K562 (cell line): ENCODE measurements around the gene CCDC27. TPM values are rescaled to one million over a fixed set of nuclear protein-coding genes. Genes with fewer than 3 reads are reported as not detected.

Experiments
- ERF ChIP-seq: fragments of 450-650 bp; formaldehyde crosslinking; IDR thresholded peaks from 2 replicates; pipeline ENCODE4 v1.4.0; 2020; ENCODE audit warnings: mild to moderate bottlenecking, mixed read lengths
- GABPB1 ChIP-seq: sonication (generic); formaldehyde crosslinking; IDR thresholded peaks from 2 replicates; pipeline ENCODE4 v1.8.0; 2022; ENCODE audit warnings: mild to moderate bottlenecking, missing genetic modification reagents
- NEUROD1 ChIP-seq: fragments of 150-350 bp; IDR thresholded peaks from 2 replicates; pipeline ENCODE4 v1.6.1; 2014; ENCODE audit warnings: borderline replicate concordance, low read length, low read depth; ENCODE audit not compliant: partially characterized antibody
- NR3C1 ChIP-seq: sonication (generic); formaldehyde crosslinking; IDR thresholded peaks from 2 replicates; pipeline ENCODE4 v1.8.1; 2022; ENCODE audit warnings: missing genetic modification reagents
- RAD21 ChIP-seq, 2 experiments: fragments of 250-450 bp in 1 of 2; fragments of 450-650 bp in 1 of 2; sonication (Bioruptor Pico) in 1 of 2; formaldehyde crosslinking in 1 of 2; IDR thresholded peaks in 1 of 2; conservative IDR thresholded peaks in 1 of 2; 2 replicates each; pipeline versions ENCODE4 v1.4.0 to v1.8.0; 2020 to 2022; ENCODE audit warnings: mild to moderate bottlenecking in 2 of 2, moderate library complexity in 1 of 2
- YY1 ChIP-seq, 3 experiments: IDR thresholded peaks; 2 replicates each; pipeline ENCODE4 v1.6.1; 2011; ENCODE audit warnings: low read length in 2 of 3, mild to moderate bottlenecking in 2 of 3, moderate library complexity in 2 of 3, borderline replicate concordance in 1 of 3, control low read depth in 1 of 3, low read depth in 1 of 3; ENCODE audit not compliant: insufficient read depth in 3 of 3, insufficient replicate concordance in 2 of 3, control insufficient read depth in 1 of 3, insufficient read length in 1 of 3; ENCODE audit errors: extremely low read depth in 1 of 3
- ZNF24 ChIP-seq: fragments of 450-650 bp; IDR thresholded peaks from 2 replicates; pipeline ENCODE4 v1.6.1; 2016
- polyA plus RNA-seq, 8 experiments: library from polyadenylated mRNA; depleted of rRNA in 4 of 8; stranded (reverse) in 5 of 8; unstranded in 3 of 8; fragments of >200 nt; fragmentation: Nextera tagmentation in 2 of 8; fragmentation: Illumina TruSeq in 1 of 8; extraction: Ambion mirVana in 2 of 8; extraction: Trizol in 1 of 8; gene quantifications; 2 replicates each; pipeline versions ENCODE4 v1.2.1 to v1.2.3, GENCODE V29; 2011 to 2014; ENCODE audit warnings: inconsistent platforms in 1 of 8, missing spikeins in 1 of 8
- total RNA-seq, 7 experiments: library from RNA; depleted of rRNA in 6 of 7; stranded (reverse); fragments of >200 nt in 6 of 7; fragmentation: Illumina TruSeq in 2 of 7; extraction: Trizol in 2 of 7; gene quantifications; 2 replicates each; pipeline versions ENCODE4 v1.2.1 to v1.2.3, GENCODE V29; 2011 to 2021; ENCODE audit warnings: low replicate concordance in 1 of 7
- TF ChIP-seq, protein P1 (sequence below), 3 experiments: fragments of 200-800 bp in 1 of 3; fragments of 250-450 bp in 1 of 3; fragments of 450-650 bp in 1 of 3; sonication (Bioruptor Pico) in 1 of 3; sonication (Bioruptor generic) in 1 of 3; formaldehyde crosslinking in 1 of 3; IDR thresholded peaks; 2 replicates each; pipeline versions ENCODE4 v1.6.1 to v1.8.0; 2016 to 2022; ENCODE audit warnings: mild to moderate bottlenecking in 2 of 3, missing genetic modification characterization in 2 of 3, missing compliant biosample characterization in 1 of 3, moderate library complexity in 1 of 3
- TF ChIP-seq, protein P2 (sequence below): sonication (generic); formaldehyde crosslinking; IDR thresholded peaks from 2 replicates; pipeline ENCODE4 v1.8.0; 2022; ENCODE audit warnings: mild to moderate bottlenecking, missing genetic modification reagents
- TF ChIP-seq, protein P3 (sequence below): sonication (generic); formaldehyde crosslinking; IDR thresholded peaks from 2 replicates; pipeline ENCODE4 v1.8.0; 2022; ENCODE audit warnings: missing genetic modification reagents, mild to moderate bottlenecking, moderate library complexity, borderline replicate concordance
- TF ChIP-seq, protein P4 (sequence below): fragments of 250-450 bp; sonication (Bioruptor Pico); IDR thresholded peaks from 2 replicates; pipeline ENCODE4 v1.8.0; 2022; ENCODE audit warnings: moderate library complexity, mild to moderate bottlenecking, inconsistent platforms
- TF ChIP-seq, protein P5 (sequence below), 3 experiments: fragments of 200-800 bp in 1 of 3; sonication (Bioruptor generic) in 1 of 3; sonication (generic) in 1 of 3; formaldehyde crosslinking in 1 of 3; IDR thresholded peaks; 2 replicates each; pipeline versions ENCODE4 v1.6.1 to v1.8.0; 2016 to 2022; ENCODE audit warnings: mild to moderate bottlenecking in 2 of 3, missing compliant biosample characterization in 2 of 3, missing genetic modification characterization in 2 of 3, missing genetic modification reagents in 1 of 3

CCDC27 gene
- total and polyA plus RNA-seq, 9 of the 15 experiments (the other 6 are each of a cell fraction or from before 2014, with no cell fraction given): 0.01 to 0.04 TPM; not detected in 7

DNA sequence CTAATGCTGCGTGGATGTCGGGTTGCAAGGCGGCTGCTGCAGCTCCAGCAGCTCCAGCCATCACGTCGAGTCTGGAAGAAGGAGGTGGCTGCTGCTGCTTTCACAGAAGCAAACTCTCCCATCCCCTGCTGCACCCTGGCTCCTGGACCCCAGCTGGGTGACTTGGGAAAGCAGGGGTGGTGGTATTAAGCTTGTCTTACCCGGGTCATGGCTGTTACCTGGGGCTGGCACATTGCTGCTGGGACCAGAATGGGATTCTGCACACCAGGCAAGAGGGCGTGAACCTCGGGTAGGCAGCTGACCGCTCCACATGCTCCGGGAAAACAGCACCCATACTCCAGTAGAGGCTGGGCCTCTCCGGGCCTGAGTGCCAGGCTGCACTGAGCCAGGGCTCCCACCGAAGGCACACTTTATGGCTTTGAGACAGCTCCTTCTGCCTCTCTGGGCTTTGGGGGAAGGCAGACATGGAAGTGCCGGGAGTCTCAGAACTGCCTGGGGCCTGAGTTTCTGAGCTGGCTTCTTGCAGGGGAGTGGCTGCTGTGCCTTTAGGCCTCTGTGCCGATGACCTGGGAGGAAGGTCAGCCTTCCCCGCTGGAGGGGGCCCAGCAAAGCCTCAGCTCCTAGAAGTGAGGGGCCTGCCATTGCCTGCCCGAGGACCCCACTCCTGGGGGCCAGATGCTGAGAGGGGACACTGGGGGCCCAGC, 21.5 kb downstream of the CCDC27 start (continued):
- TF ChIP-seq, protein P1, sequence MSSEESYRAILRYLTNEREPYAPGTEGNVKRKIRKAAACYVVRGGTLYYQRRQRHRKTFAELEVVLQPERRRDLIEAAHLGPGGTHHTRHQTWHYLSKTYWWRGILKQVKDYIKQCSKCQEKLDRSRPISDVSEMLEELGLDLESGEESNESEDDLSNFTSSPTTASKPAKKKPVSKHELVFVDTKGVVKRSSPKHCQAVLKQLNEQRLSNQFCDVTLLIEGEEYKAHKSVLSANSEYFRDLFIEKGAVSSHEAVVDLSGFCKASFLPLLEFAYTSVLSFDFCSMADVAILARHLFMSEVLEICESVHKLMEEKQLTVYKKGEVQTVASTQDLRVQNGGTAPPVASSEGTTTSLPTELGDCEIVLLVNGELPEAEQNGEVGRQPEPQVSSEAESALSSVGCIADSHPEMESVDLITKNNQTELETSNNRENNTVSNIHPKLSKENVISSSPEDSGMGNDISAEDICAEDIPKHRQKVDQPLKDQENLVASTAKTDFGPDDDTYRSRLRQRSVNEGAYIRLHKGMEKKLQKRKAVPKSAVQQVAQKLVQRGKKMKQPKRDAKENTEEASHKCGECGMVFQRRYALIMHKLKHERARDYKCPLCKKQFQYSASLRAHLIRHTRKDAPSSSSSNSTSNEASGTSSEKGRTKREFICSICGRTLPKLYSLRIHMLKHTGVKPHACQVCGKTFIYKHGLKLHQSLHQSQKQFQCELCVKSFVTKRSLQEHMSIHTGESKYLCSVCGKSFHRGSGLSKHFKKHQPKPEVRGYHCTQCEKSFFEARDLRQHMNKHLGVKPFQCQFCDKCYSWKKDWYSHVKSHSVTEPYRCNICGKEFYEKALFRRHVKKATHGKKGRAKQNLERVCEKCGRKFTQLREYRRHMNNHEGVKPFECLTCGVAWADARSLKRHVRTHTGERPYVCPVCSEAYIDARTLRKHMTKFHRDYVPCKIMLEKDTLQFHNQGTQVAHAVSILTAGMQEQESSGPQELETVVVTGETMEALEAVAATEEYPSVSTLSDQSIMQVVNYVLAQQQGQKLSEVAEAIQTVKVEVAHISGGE (CRISPR knock-in tag; IDR thresholded peaks at IDR 0.05): 0 out of 6 replicates have a peak, but pooled peaks of 1 of the 3 experiments have one; percentile 33
- TF ChIP-seq ZNF24: no peak
- no peak for TF ChIP-seq NR3C1 (CRISPR knock-in tag)
- TF ChIP-seq, protein P2, sequence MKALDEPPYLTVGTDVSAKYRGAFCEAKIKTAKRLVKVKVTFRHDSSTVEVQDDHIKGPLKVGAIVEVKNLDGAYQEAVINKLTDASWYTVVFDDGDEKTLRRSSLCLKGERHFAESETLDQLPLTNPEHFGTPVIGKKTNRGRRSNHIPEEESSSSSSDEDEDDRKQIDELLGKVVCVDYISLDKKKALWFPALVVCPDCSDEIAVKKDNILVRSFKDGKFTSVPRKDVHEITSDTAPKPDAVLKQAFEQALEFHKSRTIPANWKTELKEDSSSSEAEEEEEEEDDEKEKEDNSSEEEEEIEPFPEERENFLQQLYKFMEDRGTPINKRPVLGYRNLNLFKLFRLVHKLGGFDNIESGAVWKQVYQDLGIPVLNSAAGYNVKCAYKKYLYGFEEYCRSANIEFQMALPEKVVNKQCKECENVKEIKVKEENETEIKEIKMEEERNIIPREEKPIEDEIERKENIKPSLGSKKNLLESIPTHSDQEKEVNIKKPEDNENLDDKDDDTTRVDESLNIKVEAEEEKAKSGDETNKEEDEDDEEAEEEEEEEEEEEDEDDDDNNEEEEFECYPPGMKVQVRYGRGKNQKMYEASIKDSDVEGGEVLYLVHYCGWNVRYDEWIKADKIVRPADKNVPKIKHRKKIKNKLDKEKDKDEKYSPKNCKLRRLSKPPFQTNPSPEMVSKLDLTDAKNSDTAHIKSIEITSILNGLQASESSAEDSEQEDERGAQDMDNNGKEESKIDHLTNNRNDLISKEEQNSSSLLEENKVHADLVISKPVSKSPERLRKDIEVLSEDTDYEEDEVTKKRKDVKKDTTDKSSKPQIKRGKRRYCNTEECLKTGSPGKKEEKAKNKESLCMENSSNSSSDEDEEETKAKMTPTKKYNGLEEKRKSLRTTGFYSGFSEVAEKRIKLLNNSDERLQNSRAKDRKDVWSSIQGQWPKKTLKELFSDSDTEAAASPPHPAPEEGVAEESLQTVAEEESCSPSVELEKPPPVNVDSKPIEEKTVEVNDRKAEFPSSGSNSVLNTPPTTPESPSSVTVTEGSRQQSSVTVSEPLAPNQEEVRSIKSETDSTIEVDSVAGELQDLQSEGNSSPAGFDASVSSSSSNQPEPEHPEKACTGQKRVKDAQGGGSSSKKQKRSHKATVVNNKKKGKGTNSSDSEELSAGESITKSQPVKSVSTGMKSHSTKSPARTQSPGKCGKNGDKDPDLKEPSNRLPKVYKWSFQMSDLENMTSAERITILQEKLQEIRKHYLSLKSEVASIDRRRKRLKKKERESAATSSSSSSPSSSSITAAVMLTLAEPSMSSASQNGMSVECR: peak; percentile 9; the same call in 1 of the 2 replicates
- TF ChIP-seq RAD21 (CRISPR knock-in tag; conservative IDR thresholded peaks at IDR 0.05 in 1 of 2, IDR thresholded peaks at IDR 0.05 in 1 of 2): no peak
- TF ChIP-seq, protein P3, sequence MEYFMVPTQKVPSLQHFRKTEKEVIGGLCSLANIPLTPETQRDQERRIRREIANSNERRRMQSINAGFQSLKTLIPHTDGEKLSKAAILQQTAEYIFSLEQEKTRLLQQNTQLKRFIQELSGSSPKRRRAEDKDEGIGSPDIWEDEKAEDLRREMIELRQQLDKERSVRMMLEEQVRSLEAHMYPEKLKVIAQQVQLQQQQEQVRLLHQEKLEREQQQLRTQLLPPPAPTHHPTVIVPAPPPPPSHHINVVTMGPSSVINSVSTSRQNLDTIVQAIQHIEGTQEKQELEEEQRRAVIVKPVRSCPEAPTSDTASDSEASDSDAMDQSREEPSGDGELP (CRISPR knock-in tag): peak; percentile 70; the same call in 1 of the 2 replicates
- TF ChIP-seq, protein P4, sequence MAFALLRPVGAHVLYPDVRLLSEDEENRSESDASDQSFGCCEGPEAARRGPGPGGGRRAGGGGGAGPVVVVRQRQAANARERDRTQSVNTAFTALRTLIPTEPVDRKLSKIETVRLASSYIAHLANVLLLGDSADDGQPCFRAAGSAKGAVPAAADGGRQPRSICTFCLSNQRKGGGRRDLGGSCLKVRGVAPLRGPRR (CRISPR knock-in tag): no peak; the same call in 1 of the 2 replicates
- TF ChIP-seq GABPB1 (CRISPR knock-in tag): 0 out of 2 replicates have a peak, but pooled peaks have one; percentile 38
- peak; percentile 9 for TF ChIP-seq NEUROD1
- peak; percentile 70; the same call in 1 of the 2 replicates for TF ChIP-seq ERF
- peak in 1 of 3 experiments; percentile 2 for TF ChIP-seq YY1 (IDR thresholded peaks at IDR 0.05; ENCODE audit: borderline replicate concordance in 1 of 3, control insufficient read depth in 1 of 3, extremely low read depth in 1 of 3, insufficient read depth in 3 of 3, insufficient read length in 1 of 3, insufficient replicate concordance in 2 of 3, low read depth in 1 of 3, low read length in 2 of 3)
- TF ChIP-seq, protein P5, sequence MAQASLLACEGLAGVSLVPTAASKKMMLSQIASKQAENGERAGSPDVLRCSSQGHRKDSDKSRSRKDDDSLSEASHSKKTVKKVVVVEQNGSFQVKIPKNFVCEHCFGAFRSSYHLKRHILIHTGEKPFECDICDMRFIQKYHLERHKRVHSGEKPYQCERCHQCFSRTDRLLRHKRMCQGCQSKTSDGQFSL (CRISPR knock-in tag; IDR thresholded peaks at IDR 0.05): no peak
- TF ChIP-seq, protein P5 (tag; IDR thresholded peaks at IDR 0.05): 0 out of 4 replicates have a peak, but pooled peaks of 1 of the 2 experiments have one; percentile 22
